RWPE1 (cell line): ENCODE results near the gene SLPI.

Source experiments
- CTCF ChIA-PET: fragments of 350-600 bp; sonication (Branson Sonifier 250); formaldehyde crosslinking; extraction: SDS; loops from one replicate; lab custom pipeline; 2021; lab: Yijun Ruan, JAX
- POLR2A ChIA-PET: fragments of 400-600 bp; formaldehyde crosslinking; extraction: SDS; loops from one replicate; lab custom pipeline; 2020; ENCODE audit warnings: antibody characterized with exemption; ENCODE audit not compliant: low non-redundant PET; lab: Yijun Ruan, JAX
- DNase-seq: peaks from one replicate; pipeline ENCODE4 v3.0.0; 2012; ENCODE audit warnings: low spot score
- H3K27ac ChIP-seq: fragments of 450-650 bp; 2 replicates; pipeline ENCODE4 v1.5.1; 2017
- CTCF ChIP-seq: fragments of 450-650 bp; conservative IDR thresholded peaks from 2 replicates; pipeline ENCODE4 v1.5.1; 2017; ENCODE audit warnings: low read depth, mild to moderate bottlenecking

Gene SLPI

GRCh38 chr20:45297786-45298497 lies 43.6 kb upstream of the SLPI start:
- POLR2A ChIA-PET, result no interaction called here
- H3K27ac ChIP-seq, result no peak overlapping the region
- CTCF ChIA-PET, result interaction anchor here (0.6 to 1.7 kb wide), 6 partner anchors 14 to 895 kb away, joined by 3 to 6 read pairs (median 5); no protein-coding TSS in a partner anchor
- TF ChIP-seq CTCF, result no peak
- DNase-seq, result no peak

- TF ChIP-seq CTCF, result no peak
- POLR2A ChIA-PET, result interaction anchor here (0.6 kb wide), 1 partner anchor 1778 kb away, joined by 6 read pairs; no protein-coding TSS in a partner anchor
- no peak for DNase-seq
- CTCF ChIA-PET, result interaction anchor here (0.6 to 7.5 kb wide), 34 partner anchors 8 to 477 kb away, joined by 3 to 109 read pairs (median 5); partner anchors contain the start of genes KCNS1 and RBPJL
- H3K27ac ChIP-seq, result no peak overlapping the region
These were observed 40.3 kb upstream of the SLPI start for GRCh38 chr20:45294659-45295058.

GRCh38 chr20:45294003-45294368 lies 39.6 kb upstream of the SLPI start:
- CTCF ChIA-PET, result interaction anchor here (0.5 to 7.5 kb wide), 68 partner anchors 8 to 1150 kb away, joined by 3 to 109 read pairs (median 4); partner anchors contain the start of genes KCNS1, RBPJL, SEMG2 and SLPI
- TF ChIP-seq CTCF, result peak; percentile 81
- POLR2A ChIA-PET, result interaction anchor here (0.6 to 1.1 kb wide), 2 partner anchors 41 to 1779 kb away, joined by 3 to 6 read pairs; no protein-coding TSS in a partner anchor

GRCh38 chr20:45293041-45294002 lies 39.0 kb upstream of the SLPI start:
- DNase-seq, result peak; percentile 96
- ChIA-PET POLR2A (interaction anchor here (1.1 kb wide), 1 partner anchor 40 kb away, joined by 3 read pairs; no protein-coding TSS in a partner anchor), CTCF (interaction anchor here (0.5 to 7.5 kb wide), 84 partner anchors 8 to 1151 kb away, joined by 3 to 109 read pairs (median 4); partner anchors contain the start of genes KCNS1, RBPJL, SEMG2 and SLPI)
- peak; percentile 100 for TF ChIP-seq CTCF
- peak overlapping the region; percentile 57 for H3K27ac ChIP-seq

More at GRCh38 chr20:45294003-45294368, 39.6 kb upstream of the SLPI start:
- DNase-seq, result no peak
- H3K27ac ChIP-seq, result peak overlapping the region; percentile 57

GRCh38 chr20:45292343-45292742 lies 38.0 kb upstream of the SLPI start:
- no peak overlapping the region for H3K27ac ChIP-seq
- ChIA-PET POLR2A (no interaction called here), CTCF (interaction anchor here (0.6 to 7.5 kb wide), 21 partner anchors 8 to 295 kb away, joined by 3 to 109 read pairs (median 5); partner anchors contain the start of gene KCNS1)
- DNase-seq, result no peak
- TF ChIP-seq CTCF, result no peak

GRCh38 chr20:45291526-45291925 lies 37.2 kb upstream of the SLPI start:
- DNase-seq, result no peak

More at GRCh38 chr20:45291526-45291925, 37.2 kb upstream of the SLPI start:
- ChIA-PET POLR2A (no interaction called here), CTCF (interaction anchor here (0.5 to 7.5 kb wide), 28 partner anchors 11 to 689 kb away, joined by 3 to 109 read pairs (median 5); partner anchors contain the start of gene SLPI)
- no peak overlapping the region for H3K27ac ChIP-seq
- no peak for TF ChIP-seq CTCF
